A172 (cell line): ENCODE measurements around the gene KIDINS220. TPM values are rescaled to one million over a fixed set of nuclear protein-coding genes. Genes with fewer than 3 reads are reported as not detected.
A peak's percentile ranks its signal among the peaks of the same experiment; 100 is the strongest.

ENCODE experiments used
- DNase-seq: peaks from one replicate; pipeline ENCODE4 v3.0.0-alpha.2; 2015; ENCODE audit warnings: low spot score
- total RNA-seq: library from RNA; depleted of rRNA; stranded (reverse); fragments of >200 nt; shearing (Covaris generic); gene quantifications from 2 replicates; pipeline ENCODE4 v1.2.3, GENCODE V29; 2014; rRNA removed

Gene KIDINS220
- total RNA-seq, 1 experiment from 2014 or later = 54.2 TPM

DNA sequence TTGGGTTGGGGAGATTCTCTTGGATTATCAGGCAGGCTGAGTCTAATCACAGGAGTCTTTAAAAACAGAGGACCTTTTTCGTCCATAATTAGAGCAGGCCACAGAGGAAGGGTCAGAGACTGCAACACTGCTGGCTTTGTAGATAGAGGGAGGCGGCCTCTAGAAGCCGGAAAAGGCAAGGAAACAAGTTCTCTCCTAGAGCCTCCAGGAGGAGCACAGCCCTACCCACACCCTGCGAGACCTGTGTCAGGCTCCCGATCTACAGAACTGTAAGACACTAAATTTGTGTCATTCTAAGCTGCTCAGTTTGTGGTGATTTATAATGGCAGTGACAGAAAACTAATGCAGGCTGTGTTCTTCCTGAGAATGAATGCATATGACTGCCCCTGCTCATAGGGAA lies 140.2 kb downstream of the KIDINS220 start:
- no peak for DNase-seq

DNA sequence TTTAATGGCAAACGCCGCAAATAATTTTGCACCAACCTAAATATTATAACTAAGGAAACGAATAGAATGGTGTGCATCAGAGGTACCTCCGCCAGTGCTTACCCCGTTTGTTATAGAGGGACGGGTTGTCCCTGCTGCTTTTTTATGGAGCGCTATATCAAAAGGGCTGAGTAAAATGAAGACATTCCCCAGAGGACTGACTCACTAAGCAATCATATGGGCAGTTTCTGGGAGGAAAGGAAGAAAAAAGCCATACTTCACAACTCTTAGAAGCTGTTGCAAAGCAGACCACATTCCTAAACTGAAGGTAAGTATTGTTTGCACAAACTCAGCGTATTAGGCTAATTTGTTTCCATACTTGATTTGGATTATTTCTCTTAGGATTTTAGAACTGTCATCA lies 142.7 kb downstream of the KIDINS220 start:
- DNase-seq = peak; percentile 57

DNA sequence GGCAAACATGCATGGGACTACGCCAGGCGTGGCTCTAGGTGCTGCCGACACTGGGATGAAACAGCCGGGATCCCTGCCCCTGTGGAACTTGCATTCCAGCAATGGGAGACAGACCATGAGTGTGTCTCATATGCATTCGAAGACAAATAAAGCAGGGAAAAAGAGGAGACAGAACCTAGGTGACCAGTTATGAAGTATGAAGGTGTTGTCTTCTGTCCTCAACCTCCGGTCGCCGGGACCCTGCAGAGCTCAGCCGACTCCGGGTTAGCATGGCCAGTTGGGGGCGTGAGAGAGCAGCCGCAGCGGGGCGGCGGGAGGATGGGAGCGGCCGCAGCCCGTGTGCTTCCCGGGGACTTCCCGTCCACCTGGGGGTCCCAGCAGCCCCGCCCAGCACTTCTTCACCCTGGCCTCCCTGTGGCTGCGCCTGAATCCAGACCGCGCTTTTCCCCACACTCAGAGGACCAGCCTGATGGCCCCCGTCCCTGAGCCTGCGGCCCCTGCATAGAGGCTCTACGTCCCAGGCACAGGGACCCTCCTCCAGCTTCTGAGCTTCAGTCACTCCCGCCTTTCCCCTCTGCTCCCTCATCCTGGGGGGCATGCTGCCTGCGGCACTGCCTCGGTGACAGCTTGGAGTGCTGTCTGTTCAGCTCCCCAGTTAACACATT lies 144.1 kb downstream of the KIDINS220 start:
- DNase-seq = no peak

DNA sequence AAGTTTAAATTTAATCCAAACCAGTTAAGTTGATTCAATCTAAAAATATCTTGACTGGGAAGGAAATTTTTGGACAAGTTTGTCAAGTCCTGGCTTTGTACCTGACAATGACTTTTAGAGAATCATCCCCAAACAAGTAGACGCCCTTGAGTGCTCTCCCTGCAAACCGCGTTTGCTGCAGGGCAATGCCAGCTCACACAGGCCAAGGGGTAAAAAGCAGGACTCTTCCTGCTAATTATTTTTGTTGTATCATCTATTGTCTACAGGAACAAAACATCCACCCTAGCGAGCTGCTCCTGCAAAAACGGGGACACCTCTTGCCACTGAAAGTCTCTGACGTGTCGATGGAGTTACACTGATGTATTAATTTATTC lies 144.6 kb downstream of the KIDINS220 start:
- DNase-seq = no peak

DNA sequence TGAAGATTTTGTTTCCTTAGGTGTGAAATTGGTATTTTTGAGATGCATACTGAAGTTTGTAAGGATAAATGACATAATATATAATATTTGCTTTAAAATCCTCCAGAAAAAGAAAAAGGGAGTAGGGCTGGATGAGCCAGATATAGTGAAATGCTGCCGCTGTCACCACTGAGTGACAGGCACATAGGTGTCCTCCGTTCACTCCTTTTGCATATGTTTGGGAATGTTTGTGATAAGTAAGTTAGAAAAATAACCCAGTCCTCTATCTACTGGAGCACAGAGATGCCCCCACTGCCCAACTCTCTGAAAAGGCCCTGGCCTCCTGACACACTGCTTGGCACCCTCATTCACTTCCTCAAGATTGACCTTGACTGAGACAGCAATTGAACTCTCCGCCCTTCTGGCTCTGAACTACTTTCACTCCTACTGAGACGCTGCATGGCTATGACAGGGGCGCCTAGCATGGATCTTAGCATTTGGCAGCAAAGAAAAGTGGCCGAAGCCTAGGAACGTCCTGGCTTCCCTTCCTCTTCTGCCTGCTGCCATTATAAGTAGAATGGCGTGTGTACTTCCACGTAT lies 145.5 kb downstream of the KIDINS220 start:
- DNase-seq = no peak

DNA sequence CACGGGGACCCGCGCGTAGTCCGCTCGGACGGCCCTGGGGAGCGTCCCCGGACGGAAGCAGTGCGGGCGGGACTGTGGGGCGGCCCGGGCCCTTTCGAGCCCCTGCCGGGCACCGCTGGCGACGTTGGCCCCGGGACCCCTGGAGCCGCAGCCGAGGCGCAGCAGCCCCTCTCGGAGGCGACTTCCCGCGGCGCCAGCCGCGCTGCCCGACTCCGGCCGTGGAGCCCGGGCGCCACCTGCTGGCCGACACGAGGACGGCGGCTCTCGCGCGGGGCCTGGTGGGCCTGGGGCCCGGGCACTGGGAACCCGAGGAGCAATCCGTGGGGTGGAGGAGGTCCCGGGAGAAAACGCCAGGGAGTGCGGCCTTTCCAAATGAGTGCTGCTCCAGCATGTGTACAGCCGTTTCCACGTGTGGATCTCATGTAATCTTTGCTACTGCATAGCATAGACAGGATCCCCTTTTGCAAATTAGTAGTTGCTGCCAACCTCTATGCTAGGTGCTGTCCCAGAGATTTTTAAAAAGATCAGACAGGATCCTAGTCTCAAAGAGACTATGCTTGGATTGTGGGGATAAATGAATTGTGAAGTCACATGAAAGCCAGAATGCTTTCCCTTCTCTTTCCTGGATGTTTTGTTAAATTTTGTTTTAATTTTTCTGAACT lies 151.6 kb downstream of the KIDINS220 start:
- no peak for DNase-seq

DNA sequence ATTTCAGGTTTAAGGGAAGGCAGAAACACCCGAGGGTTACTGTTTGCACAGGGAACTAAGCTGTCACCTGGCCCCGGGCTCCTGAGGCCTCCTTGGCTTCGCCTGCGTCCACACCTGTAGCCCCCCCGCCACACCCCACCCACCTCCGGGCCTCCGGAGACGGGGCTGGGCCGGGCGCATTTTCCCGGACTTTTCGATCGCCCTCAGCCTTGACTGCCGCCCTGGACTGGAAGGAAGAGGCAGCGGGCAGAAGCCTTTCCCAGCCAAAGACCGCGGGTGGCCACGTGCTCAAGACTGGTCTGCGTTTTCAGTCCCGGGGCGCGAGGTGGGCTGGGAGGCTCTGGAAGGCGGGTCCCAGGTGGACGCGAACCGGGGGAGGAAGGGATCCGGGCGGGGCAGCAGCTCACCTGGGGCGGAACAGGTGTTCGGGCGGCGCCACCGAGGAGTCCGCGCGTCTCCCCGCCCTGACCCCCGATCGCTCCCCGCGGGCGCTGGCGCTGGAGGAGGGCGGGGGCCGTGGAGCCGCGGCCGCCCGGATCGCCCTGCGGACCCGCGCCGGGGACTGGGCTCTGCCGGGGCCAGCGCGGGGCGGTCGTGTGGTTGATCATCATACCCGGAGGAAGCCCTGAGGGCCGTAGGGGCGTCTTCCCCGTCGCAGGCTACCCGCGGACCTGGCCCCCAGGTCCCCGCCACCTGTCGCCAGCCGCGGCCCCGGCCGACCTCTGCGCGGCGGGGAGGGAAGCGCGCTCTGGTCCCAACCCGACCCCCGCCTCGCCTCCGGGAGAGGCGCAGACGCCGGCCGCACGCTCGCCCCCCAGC lies 152.3 kb downstream of the KIDINS220 start:
- peak; percentile 16 for DNase-seq

DNA sequence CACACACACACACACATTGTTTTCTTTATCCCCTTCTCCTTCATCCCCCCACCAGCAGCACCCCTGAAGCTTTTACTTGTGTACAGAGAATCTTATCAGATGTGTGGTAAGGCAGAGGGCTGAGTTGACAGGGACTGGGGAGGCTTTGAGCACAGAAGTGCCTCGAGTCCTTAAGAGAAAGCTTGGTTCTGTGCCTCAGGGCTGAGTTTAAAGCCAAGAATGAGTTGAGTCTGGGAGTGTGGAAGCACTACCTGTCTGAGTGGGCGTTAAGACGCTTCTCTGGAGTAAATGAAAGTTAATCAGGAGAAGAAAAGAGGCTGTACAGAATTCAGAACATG lies 152.9 kb downstream of the KIDINS220 start:
- DNase-seq = no peak

DNA sequence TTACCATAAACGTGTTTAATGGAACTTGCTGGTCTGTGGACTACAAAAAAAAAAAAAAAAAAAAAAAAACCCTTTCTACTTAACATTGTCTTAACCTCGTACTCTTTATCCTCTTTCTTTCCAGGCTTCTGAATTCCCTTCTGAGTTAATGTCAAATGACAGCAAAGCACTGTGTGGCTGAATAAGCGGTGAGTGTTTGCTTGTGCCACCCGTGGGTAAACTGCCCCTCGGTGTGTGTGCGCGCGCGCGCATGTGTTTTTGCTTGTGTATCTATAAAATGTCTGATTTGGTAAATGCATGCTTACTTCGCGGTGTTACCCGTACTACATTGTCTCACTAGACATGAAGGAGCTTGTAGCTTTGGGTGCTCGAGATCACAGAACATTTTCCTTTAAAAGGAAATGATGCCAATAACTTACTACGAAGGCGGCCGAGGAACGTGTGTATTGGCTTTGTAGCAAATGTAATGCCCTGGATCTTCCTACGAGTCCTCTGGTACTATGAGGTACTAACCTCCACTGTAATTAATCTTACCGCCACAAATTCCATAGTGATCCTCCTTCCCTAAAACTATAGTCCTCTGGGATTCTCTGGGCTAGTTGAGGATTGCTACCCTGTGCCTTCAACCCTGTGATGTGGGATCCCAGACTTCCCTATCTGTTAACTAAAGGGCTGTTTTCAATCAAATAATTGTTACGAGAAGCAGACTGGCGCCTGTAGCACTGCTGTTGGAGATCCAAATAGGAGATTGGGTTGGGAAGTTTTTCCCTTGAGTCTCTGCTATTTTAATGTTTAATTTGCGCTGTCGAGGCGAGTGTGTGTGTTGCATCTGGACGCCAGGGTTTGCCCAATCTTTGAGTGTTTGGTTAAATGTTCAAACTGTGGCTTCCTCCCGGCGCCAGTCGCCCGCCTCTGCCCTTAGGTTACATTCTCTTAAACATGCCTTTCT lies 154.4 kb downstream of the KIDINS220 start:
- DNase-seq = peak; percentile 39

DNA sequence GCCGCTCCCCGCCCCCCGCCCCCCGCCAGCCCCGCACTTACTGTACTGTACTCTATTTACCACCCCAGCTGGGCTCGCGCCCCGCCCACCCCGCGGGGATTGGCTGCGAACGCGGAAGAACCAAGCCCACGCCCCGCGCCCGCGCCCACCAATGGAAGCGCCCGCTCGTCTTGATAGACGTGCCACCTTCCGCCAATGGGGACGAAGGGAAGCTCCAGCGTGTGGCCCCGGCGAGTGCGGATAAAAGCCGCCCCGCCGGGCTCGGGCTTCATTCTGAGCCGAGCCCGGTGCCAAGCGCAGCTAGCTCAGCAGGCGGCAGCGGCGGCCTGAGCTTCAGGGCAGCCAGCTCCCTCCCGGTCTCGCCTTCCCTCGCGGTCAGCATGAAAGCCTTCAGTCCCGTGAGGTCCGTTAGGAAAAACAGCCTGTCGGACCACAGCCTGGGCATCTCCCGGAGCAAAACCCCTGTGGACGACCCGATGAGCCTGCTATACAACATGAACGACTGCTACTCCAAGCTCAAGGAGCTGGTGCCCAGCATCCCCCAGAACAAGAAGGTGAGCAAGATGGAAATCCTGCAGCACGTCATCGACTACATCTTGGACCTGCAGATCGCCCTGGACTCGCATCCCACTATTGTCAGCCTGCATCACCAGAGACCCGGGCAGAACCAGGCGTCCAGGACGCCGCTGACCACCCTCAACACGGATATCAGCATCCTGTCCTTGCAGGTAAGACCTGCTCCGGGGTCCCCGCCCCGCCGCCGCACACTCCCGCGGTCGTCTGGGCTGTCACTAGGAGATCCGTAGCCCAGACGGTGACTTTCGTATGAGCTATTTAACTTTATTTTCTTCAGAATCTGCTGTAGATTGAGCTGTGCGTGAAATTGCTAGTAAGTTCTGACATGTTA lies 155.4 kb downstream of the KIDINS220 start, which contains the start of gene ID2:
Gene ID2 (plus strand): TSS at position 271 of the 907 bp plus-strand sequence. CDS start 110 bp downstream, at position 381.
- peak; percentile 96 for DNase-seq

DNA sequence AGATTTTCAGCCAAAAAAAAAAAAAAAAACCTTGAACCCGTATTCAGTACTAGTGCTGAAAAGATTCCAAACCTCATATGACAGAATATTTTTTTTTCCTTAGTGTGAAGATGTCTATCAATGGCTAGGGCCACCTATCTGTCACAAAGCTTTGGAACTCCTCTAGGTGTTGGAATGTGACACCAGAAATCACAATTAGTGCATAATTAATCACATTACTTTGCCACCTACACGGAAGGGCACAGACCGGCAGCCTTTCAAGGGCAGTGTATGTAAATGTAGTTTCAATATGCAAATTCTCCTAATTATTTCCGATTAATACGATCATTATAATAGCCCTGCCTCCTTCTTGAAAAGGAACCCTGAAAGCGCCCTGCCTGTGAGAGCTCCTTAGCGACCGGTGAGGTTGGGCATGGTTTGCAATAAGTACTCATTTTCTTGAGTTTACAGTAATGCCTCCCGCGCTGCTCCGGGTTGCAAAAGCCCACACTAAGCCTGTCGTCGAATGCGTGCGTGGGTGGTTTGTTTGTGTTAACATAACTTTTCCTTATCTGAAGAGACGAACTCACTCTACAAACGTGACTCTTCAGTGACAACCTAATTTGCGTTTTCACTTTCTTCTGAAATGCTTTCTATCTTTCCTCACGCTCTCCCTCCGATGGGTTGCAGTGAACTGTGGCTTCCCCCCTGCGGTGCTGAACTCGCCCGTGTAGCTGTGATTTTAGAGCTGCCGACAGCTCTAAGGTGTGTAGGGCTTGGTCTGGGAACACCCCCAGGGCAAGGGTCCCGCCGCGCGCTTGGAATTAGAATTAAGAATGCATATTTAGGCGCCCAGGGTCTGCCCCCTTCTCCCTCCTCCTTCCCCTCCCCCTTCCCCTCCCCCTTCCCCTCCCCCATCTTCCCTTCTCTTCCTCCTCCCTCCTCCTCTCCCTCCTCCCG lies 156.3 kb downstream of the KIDINS220 start:
- DNase-seq = peak; percentile 64

DNA sequence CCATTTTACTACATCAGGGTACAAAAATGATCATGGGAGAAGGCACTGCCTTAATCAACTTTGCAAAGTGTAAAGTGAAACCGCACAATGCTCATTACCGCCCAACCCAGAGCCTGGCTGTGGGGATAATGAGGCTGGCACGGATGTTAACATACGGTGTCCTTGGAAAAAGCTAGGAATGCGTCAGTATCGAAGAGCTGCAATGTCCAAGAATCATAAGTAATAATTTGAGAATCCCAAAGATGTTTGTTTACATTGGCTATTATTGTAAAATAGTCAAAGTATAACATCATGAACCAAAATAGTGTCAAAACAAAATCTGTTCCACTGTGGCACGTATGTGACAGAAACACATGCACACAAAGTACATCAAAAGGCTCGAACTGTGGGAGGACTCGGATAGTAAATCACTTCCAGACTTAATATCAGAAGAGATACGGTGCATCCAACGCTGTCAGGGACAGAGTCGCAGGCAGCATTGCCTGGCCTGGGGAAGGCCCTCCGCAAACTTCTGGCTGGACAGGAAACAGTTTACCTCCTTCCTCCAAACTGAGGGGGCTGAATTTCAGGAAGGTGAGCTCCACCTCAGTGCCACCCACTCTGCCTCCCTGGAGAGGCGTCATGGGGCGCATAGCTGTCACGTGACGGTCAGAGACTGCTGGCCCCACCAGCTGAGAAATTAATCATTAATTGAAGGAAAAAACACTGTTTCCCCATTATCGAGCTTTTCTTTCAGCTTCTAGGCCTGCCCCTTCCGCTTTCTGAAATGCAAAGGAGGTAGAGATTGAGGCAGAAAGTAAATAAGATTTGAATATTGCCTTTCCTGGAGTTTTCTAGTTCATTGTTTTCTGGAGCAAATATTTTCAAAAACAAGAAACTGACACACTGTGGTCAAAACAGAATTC lies 157.3 kb downstream of the KIDINS220 start:
- DNase-seq = peak; percentile 48

DNA sequence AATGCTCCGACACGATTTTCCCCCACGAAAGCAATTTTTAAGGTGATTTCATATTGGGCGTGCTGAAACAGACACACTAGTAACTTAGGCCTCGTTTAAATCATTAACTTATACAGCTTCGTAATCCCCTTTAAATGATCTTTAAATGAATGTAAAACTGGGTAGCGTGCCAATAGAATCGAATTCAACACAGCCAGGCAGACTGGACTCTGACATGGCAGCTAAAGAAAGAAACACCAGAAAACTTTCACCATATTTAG lies 157.9 kb downstream of the KIDINS220 start:
- DNase-seq = peak; percentile 15

Other genes with a start within 250 kb of the KIDINS220 start
- 63.8 and 98.8 TPM in 2 replicates for gene ID2, start 155.6 kb downstream of the KIDINS220 start, total RNA-seq
- 44.0 and 78.1 TPM in 2 replicates for gene MBOAT2, start 166.1 kb upstream of the KIDINS220 start, total RNA-seq